ENCODE results near the gene CCDC40. TPM values are rescaled to one million over a fixed set of nuclear protein-coding genes. Genes with fewer than 3 reads are reported as not detected.

Gene CCDC40
- total and polyA plus RNA-seq, 9 of the 15 experiments (the other 6 are each of a cell fraction or from before 2014, with no cell fraction given): 0.07 to 0.33 TPM; not detected in 7

GRCh38 chr17:79991140-79991923 is 45.1 kb upstream of the CCDC40 start (continued):
- peak; percentile 12 for TF ChIP-seq CTCFL (IDR thresholded peaks at IDR 0.05; ENCODE audit: borderline replicate concordance, insufficient read depth, low read depth, low read length, poor library complexity, severe bottlenecking)
- TF ChIP-seq ZBTB5 (IDR thresholded peaks at IDR 0.05): no peak
- no peak for TF ChIP-seq ZBTB1 (CRISPR knock-in tag; IDR thresholded peaks at IDR 0.05; ENCODE audit: borderline replicate concordance, low read depth)
- TF ChIP-seq HDGF (IDR thresholded peaks at IDR 0.05): no peak
- no peak for TF ChIP-seq ZNF324 (CRISPR knock-in tag; IDR thresholded peaks at IDR 0.05)
- no peak for TF ChIP-seq ZNF408 (CRISPR knock-in tag; IDR thresholded peaks at IDR 0.05; ENCODE audit: low read depth)
- TF ChIP-seq ESRRB (CRISPR knock-in tag; IDR thresholded peaks at IDR 0.05; ENCODE audit: borderline replicate concordance): no peak
- TF ChIP-seq ZNF592 (IDR thresholded peaks at IDR 0.05): no peak
- no peak for TF ChIP-seq ZNF76 (CRISPR knock-in tag; IDR thresholded peaks at IDR 0.05; ENCODE audit: borderline replicate concordance)
- no peak for TF ChIP-seq NR0B1 (IDR thresholded peaks at IDR 0.05; ENCODE audit: partially characterized antibody)
- no peak for TF ChIP-seq ZNF280B (CRISPR knock-in tag; IDR thresholded peaks at IDR 0.05)
- TF ChIP-seq VEZF1 (CRISPR knock-in tag; IDR thresholded peaks at IDR 0.05): peak; percentile 93

Data from K562 (cell line).